Right kidney (tissue), 9 donors: Measurements from ENCODE around the gene STXBP1.

Experiments
- DNase-seq: peaks from one replicate; pipeline ENCODE4 v3.0.0-alpha.2; 2016
- long read RNA-seq, 8 donors: transcript quantifications; one replicate each; lab custom pipeline, GENCODE V29; 2026

The STXBP1 gene
- long read RNA-seq, donor 1, transcript STXBP1-212 (1 exons, 2,582 nt), result major isoform, 13 of 14 reads
- long read RNA-seq, donor 1, partial matches to known transcripts, result 0 of 14 reads
- long read RNA-seq, donor 1, other reads (novel, unspliced or antisense), result 0 of 14 reads
- long read RNA-seq, donor 2, partial matches to known transcripts, result 0 of 6 reads
- long read RNA-seq, donor 2, other reads (novel, unspliced or antisense), result 0 of 6 reads
- long read RNA-seq, donor 3, transcript STXBP1-212 (1 exons, 2,582 nt), result major isoform, 9 of 11 reads
- long read RNA-seq, donor 3, partial matches to known transcripts, result 0 of 11 reads
- long read RNA-seq, donor 3, other reads (novel, unspliced or antisense), result 0 of 11 reads
- long read RNA-seq, donor 4, transcript STXBP1-212 (1 exons, 2,582 nt), result major isoform, 26 of 28 reads
- long read RNA-seq, donor 4, partial matches to known transcripts, result 0 of 28 reads
- long read RNA-seq, donor 4, other reads (novel, unspliced or antisense), result 0 of 28 reads
- long read RNA-seq, donor 5, transcript STXBP1-212 (1 exons, 2,582 nt), result major isoform, 15 of 15 reads
- long read RNA-seq, donor 5, partial matches to known transcripts, result 0 of 15 reads
- long read RNA-seq, donor 5, other reads (novel, unspliced or antisense), result 0 of 15 reads
- long read RNA-seq, donor 6, transcript STXBP1-212 (1 exons, 2,582 nt), result major isoform, 19 of 23 reads
- long read RNA-seq, donor 6, partial matches to known transcripts, result 0 of 23 reads
- long read RNA-seq, donor 6, other reads (novel, unspliced or antisense), result 0 of 23 reads
- long read RNA-seq, donor 7, transcript STXBP1-212 (1 exons, 2,582 nt), result major isoform, 29 of 35 reads
- long read RNA-seq, donor 7, transcript STXBP1-201 (19 exons, 3,765 nt), result minor isoform, 5 of 35 reads
- long read RNA-seq, donor 7, partial matches to known transcripts, result 0 of 35 reads
- long read RNA-seq, donor 7, other reads (novel, unspliced or antisense), result 0 of 35 reads
- long read RNA-seq, donor 8, transcript STXBP1-212 (1 exons, 2,582 nt), result major isoform, 5 of 7 reads
- long read RNA-seq, donor 8, partial matches to known transcripts, result 0 of 7 reads
- long read RNA-seq, donor 8, other reads (novel, unspliced or antisense), result 0 of 7 reads

- peak; percentile 97 for DNase-seq
These were observed at the start of gene STXBP1 for GRCh38 chr9:127611899-127612790. STXBP1 (plus strand) TSS chr9:127612277; CDS start chr9:127612404, 127 bp downstream.

- DNase-seq, result no peak
These were observed 49.7 kb upstream of the STXBP1 start for GRCh38 chr9:127562279-127562796.

DNA sequence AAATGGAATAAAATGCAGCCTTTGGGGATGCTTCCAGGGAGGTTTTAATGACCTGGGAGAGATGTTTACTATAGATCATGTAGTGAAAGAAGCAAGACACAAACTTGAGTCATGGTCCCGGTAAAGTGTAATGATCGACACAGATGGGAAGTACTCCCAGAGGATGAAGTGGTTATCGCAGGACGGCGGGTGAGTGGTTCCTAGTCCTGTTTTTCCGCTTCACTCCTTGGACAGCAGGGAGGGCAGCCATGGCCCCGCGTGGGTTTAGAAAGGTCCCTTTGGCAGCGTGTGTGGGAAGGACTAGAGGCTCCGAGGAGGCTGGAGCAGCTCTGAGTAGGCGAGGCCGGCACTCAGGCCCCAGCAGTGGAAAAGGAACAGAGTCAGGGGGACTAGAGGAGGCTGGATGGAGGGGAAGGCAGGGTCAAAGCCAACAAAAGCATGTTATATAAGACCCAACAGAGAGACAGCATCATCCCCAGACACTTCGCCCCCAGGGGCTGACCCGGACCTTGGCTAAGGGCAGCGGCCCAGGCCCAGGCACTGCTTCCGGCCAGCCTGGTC, 49.2 kb upstream of the STXBP1 start:
- no peak for DNase-seq

- no peak for DNase-seq
These were observed 48.5 kb upstream of the STXBP1 start for GRCh38 chr9:127563579-127563978.

DNA sequence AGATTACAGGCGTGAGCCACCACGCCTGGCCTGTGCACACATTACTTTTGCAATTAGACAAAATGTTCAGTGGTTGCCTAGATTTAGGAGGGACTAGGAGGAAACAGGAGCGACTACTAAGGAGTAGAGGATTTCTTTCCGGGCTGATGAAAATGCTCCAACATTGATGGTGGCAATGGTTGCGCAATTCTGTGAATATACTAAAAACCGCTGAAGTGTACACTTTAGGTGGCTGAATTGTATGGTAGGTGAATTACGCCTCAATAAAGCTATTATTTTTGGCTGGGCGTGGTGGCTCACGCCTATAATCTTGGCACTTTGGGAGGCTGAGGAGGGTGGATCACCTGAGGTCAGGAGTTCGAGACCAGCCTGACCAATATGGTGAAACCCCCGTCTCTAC, 46.8 kb upstream of the STXBP1 start:
- DNase-seq, result no peak

GRCh38 chr9:127566351-127567001, 45.6 kb upstream of the STXBP1 start:
- no peak for DNase-seq

DNA sequence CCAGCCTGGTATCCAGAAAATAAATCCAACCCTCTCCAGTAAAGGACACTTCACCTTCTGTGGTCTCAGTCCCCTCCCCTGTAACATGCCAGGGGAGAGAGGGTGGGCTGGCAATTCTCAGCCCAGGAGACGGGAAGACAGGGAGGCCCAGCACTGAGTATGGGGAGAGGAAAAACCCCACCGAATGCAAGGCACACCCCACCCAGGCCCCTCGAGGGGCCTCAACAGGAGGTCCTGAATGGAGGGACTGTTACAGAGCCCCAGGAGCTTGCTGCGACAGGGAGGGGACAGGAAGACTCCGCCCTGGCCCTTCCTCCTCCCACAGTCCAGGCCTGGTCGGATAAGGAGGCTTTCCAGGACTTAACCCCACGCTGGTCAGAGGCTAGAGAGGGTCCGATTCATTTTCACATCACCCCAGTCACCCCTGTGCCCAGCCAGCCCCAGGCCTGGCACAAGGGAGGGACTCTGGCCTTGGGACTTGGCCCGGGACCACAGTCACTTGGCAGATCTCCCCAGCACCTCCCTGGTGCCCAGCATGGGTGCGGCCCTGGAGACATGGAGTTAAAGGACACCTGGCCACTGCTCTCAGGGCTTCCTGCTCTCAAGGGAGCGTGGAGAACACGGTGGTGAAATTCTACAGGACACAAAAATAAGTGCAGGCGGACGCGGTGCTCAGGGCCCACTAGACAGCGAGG, 44.9 kb upstream of the STXBP1 start:
- DNase-seq, result peak; percentile 65

- DNase-seq, result peak; percentile 75
These were observed 44.1 kb upstream of the STXBP1 start for GRCh38 chr9:127567730-127568617.

- DNase-seq, result peak; percentile 73
These were observed 43.5 kb upstream of the STXBP1 start for GRCh38 chr9:127568618-127568970.

DNA sequence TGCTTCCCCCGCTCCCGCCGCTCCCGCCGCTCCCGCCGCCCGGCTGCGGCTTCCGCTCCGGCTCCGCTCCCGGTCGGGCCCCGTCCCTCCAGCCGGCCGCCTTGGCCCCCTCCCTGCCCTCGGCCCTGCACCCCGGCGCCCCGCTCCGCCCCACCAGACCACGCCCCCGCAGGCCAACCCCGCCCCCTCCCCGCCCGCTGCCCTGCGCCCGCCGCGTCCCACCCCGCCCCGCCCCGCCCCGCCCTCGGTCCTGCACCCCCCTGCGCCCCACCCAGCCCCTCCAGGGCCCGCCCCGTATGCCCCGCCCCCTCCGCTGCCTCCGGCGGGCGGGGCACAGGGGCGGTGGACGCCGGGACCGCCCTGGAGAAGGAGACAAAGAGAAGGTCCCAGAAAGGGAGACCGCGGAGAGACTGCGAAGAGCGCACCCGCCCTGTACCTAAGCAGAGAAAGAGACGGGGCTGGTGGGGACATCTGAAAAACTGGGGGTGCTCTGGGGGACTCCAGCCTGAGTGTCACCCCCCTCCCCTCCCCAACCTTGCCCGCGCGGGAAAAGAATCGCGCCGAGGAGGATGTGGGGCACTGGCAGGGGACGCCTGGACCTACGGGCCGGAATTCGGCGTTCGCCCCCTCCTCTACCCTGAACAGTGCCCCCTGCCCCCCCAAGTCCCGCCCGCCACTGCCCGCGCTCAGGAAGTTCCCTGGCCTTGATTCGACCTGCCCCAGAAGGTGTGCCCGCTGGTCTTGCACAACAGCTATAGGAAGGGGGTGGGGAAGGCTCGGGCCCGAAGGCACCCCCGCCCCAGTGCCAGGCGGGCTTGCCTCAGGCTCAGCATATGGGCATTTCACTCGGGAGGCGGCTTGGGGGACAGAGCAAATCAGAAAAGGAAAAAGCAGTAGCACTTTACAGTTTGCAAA, 42.8 kb upstream of the STXBP1 start:
- peak; percentile 73 for DNase-seq

GRCh38 chr9:127569886-127570401, 42.1 kb upstream of the STXBP1 start:
- DNase-seq, result no peak

GRCh38 chr9:127570533-127571111, 41.5 kb upstream of the STXBP1 start:
- DNase-seq, result no peak

DNA sequence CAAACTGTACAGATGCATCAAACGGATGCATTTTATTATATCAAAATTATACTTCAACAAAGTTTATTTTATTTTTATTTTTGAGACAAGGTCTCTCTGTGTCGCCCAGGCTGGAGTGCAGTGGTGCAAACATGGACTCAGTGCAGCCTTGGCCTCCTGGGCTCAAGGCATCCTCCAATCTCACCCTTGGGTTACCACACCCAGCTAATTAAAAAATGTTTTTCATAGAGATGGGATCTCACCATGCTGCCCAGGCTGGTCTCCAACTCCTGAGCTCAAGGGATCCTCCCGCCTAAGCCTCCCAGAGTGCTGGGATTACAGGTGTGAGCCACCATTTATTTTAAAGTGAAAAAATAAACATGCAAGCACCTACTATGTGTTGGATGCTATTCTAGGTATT, 40.1 kb upstream of the STXBP1 start:
- DNase-seq, result no peak

GRCh38 chr9:127572961-127573721, 38.9 kb upstream of the STXBP1 start:
- DNase-seq, result no peak

GRCh38 chr9:127574072-127574993, 37.7 kb upstream of the STXBP1 start:
- DNase-seq, result no peak
